ENCODE results near the gene NRTN. TPM values are rescaled to one million over a fixed set of nuclear protein-coding genes. Genes with fewer than 3 reads are reported as not detected.

Gene NRTN
- total RNA-seq, 4 donors from 2014 or later, result not detected

GRCh38 chr19:5795382-5795919 is 9.4 kb upstream of the NRTN start:
- H3K36me3 ChIP-seq, result no peaks in the 10 kb centered on the region
- peaks cover 0 to 17% of the 10 kb centered on the region in 2 donors for H3K27me3 ChIP-seq
- no peak overlapping the region for H3K27ac ChIP-seq
- TF ChIP-seq EP300 (IDR thresholded peaks at IDR 0.05) (no peak), POLR2A (IDR thresholded peaks at IDR 0.05) (no peak)
- TF ChIP-seq, protein P1, sequence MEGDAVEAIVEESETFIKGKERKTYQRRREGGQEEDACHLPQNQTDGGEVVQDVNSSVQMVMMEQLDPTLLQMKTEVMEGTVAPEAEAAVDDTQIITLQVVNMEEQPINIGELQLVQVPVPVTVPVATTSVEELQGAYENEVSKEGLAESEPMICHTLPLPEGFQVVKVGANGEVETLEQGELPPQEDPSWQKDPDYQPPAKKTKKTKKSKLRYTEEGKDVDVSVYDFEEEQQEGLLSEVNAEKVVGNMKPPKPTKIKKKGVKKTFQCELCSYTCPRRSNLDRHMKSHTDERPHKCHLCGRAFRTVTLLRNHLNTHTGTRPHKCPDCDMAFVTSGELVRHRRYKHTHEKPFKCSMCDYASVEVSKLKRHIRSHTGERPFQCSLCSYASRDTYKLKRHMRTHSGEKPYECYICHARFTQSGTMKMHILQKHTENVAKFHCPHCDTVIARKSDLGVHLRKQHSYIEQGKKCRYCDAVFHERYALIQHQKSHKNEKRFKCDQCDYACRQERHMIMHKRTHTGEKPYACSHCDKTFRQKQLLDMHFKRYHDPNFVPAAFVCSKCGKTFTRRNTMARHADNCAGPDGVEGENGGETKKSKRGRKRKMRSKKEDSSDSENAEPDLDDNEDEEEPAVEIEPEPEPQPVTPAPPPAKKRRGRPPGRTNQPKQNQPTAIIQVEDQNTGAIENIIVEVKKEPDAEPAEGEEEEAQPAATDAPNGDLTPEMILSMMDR (IDR thresholded peaks at IDR 0.05), result no peak
- WGBS, 2 donors, result 88 to 89% methylated on average over 7 of the region's 7 CpGs
- peaks cover 0 to 7% (median 1%) of the 10 kb centered on the region in 4 donors for H3K4me1 ChIP-seq
- H3K9me3 ChIP-seq, result no peaks in the 10 kb centered on the region
- no peak overlapping the region for H3K4me3 ChIP-seq
- no peak for DNase-seq (ENCODE audit: low spot score in 2 of 2)

- Histone ChIP-seq H3K27ac (no peak overlapping the region), H3K36me3 (no peaks in the 10 kb centered on the region), H3K4me1 (peaks cover 0 to 19% (median 1%) of the 10 kb centered on the region in 4 donors), H3K4me3 (no peak overlapping the region), H3K27me3 (peaks cover 0 to 45% of the 10 kb centered on the region in 2 donors), H3K9me3 (no peaks in the 10 kb centered on the region)
- 83% methylated on average over 8 of the region's 8 CpGs for WGBS, 2 donors
- no peak for DNase-seq (ENCODE audit: low spot score in 2 of 2)
- TF ChIP-seq POLR2A (IDR thresholded peaks at IDR 0.05), result no peak
- no peak for TF ChIP-seq EP300 (IDR thresholded peaks at IDR 0.05)
Observed at GRCh38 chr19:5798244-5798643, 6.6 kb upstream of the NRTN start.

DNA sequence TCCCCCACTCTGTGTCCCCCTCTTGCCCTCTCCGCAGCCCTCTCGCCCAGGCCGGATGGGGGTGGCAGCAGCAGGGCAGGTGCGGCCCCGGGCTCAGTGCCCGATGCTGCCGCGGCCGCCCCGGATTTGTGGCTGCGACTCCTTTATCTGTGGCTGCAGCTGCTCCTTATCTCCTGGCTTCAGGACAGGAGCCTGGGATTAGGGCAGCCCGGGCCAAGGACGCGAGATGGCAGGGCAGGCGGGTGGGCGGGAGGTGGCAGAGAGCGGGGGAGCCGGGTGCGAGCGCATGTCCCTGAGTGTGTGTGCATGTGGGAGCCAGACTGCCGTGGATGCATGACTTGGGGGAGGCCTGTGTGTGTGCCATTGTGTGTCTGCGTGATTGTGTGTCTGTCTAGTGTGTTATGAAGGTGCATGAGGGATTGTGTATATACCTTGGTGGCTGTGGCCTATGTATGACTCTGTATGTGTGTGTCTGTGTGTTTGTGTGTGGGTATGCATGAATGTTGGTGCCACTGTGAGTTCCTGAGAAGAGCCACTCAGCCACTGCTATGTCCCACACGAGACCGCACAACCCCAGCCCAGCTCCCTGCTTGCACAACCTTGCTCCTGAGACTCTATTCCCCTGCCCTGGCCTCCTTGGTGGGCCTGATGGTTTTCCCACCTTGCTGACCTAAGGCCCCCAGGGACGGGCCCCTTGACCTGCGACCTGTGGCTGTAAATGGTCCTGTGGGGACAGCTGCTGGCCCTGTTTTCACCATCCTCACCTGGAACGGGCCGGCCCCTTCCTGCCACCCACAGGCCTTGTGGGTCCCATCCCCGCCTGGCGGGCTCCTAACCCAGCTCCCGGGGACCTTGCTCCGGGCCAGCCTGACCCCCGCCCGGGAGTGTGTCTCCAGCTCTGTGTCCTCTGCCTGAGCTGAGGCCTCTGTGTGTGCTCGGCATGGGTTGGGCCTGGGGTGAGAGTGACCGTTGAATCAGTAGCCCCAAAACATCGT is 5.3 kb upstream of the NRTN start:
- no peaks in the 10 kb centered on the region for H3K9me3 ChIP-seq
- H3K27ac ChIP-seq, result no peak overlapping the region
- peaks cover 2 to 58% of the 10 kb centered on the region in 2 donors for H3K27me3 ChIP-seq
- no peak overlapping the region for H3K4me3 ChIP-seq
- no peak for DNase-seq (ENCODE audit: low spot score in 2 of 2)
- peaks cover 0 to 32% (median 7%) of the 10 kb centered on the region in 4 donors for H3K4me1 ChIP-seq
- TF ChIP-seq, protein P1 (IDR thresholded peaks at IDR 0.05), result no peak
- TF ChIP-seq POLR2A (IDR thresholded peaks at IDR 0.05) (no peak), EP300 (IDR thresholded peaks at IDR 0.05) (no peak)
- H3K36me3 ChIP-seq, result no peaks in the 10 kb centered on the region
- WGBS, 2 donors, result 70 to 74% methylated on average over 35 to 36 of the region's 37 CpGs

DNA sequence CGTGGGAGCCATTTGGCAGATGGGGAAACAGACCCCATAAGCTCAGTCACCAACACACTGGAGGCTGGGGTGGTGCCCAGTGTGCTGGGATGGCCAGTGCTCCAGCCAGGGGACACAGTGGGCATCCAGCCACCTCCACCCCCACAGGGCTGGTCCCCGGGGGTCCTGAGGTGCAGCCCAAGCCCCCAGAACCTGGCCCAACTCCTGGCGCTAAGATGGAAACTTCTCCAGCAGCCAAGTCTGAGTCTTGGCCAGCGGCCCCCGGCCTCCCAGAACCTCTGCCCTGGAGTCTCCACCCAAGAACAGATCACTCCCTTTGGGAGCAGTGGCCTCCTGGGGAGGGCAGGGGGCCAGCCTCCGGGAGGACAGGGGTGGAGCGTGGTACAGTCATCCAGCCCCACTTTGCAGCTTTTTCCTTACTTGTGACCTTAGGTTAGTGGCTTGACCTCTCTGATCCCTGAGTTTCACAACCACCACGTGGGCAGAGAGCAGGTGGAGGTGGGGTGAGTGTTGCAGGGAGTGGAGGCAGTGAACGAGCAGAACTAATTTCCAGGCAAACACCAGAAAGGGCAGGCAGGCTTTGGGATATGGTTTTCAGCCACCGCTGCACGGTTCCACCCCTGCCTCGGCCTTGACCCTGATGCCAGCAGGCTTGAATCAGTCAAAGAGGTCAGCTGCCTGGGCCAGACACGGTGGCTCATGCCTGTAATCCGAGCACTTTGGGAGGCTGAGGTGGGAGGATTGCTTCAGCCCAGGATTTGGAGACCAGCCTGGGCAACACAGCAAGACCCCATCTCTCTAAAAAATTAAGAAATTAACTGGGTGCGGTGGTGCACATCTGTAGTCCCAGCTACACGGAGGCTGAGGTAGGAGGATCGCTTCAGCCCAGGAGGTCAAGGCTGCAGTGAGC is 4.3 kb upstream of the NRTN start:
- TF ChIP-seq EP300 (IDR thresholded peaks at IDR 0.05) (no peak), POLR2A (IDR thresholded peaks at IDR 0.05) (no peak)
- TF ChIP-seq, protein P1 (IDR thresholded peaks at IDR 0.05), result no peak
- H3K4me3 ChIP-seq, result no peak overlapping the region
- peaks cover 0 to 38% (median 7%) of the 10 kb centered on the region in 4 donors for H3K4me1 ChIP-seq
- no peak for DNase-seq (ENCODE audit: low spot score in 2 of 2)
- no peak overlapping the region for H3K27ac ChIP-seq
- WGBS, 2 donors, result 56 to 64% methylated on average over 16 to 17 of the region's 17 CpGs
- peaks cover 3 to 64% of the 10 kb centered on the region in 2 donors for H3K27me3 ChIP-seq
- H3K36me3 ChIP-seq, result no peaks in the 10 kb centered on the region
- H3K9me3 ChIP-seq, result no peaks in the 10 kb centered on the region
